HK-2 (cell line): ENCODE data around the gene GRIP2.

Experiments used
- DNase-seq: peaks from one replicate; pipeline ENCODE4 v3.0.0-alpha.2; 2018; ENCODE audit not compliant: unreplicated experiment

GRIP2 gene

GRCh38 chr3:14506626-14507304 lies 33.4 kb downstream of the GRIP2 start:
- no peak for DNase-seq

- DNase-seq = no peak
These were observed 34.2 kb downstream of the GRIP2 start for GRCh38 chr3:14505803-14506500.

GRCh38 chr3:14505001-14505802 lies 34.9 kb downstream of the GRIP2 start:
- DNase-seq = no peak

GRCh38 chr3:14503706-14504065 lies 36.5 kb downstream of the GRIP2 start:
- DNase-seq = no peak

GRCh38 chr3:14503033-14503705 lies 37.0 kb downstream of the GRIP2 start:
- DNase-seq = no peak

GRCh38 chr3:14502472-14502871 lies 37.7 kb downstream of the GRIP2 start:
- no peak for DNase-seq

GRCh38 chr3:14497321-14497720 lies 42.8 kb downstream of the GRIP2 start:
- DNase-seq = no peak

- DNase-seq = no peak
These were observed 43.8 kb downstream of the GRIP2 start for GRCh38 chr3:14496351-14496750.

GRCh38 chr3:14494973-14495300 lies 45.2 kb downstream of the GRIP2 start:
- no peak for DNase-seq

- no peak for DNase-seq
These were observed 45.7 kb downstream of the GRIP2 start for GRCh38 chr3:14494279-14494972.

- DNase-seq = no peak
These were observed 46.9 kb downstream of the GRIP2 start for GRCh38 chr3:14492948-14493881.

GRCh38 chr3:14491396-14492190 lies 48.5 kb downstream of the GRIP2 start:
- DNase-seq = no peak

GRCh38 chr3:14490831-14491230 lies 49.3 kb downstream of the GRIP2 start:
- no peak for DNase-seq

GRCh38 chr3:14490255-14490654 lies 49.9 kb downstream of the GRIP2 start:
- DNase-seq = no peak

GRCh38 chr3:14489641-14490040 lies 50.5 kb downstream of the GRIP2 start:
- DNase-seq = no peak

GRCh38 chr3:14488286-14489041 lies 51.7 kb downstream of the GRIP2 start:
- DNase-seq = no peak

GRCh38 chr3:14487821-14488220 lies 52.3 kb downstream of the GRIP2 start:
- DNase-seq = no peak

GRCh38 chr3:14487086-14487485 lies 53.1 kb downstream of the GRIP2 start:
- no peak for DNase-seq

- no peak for DNase-seq
These were observed 53.7 kb downstream of the GRIP2 start for GRCh38 chr3:14486460-14486859.
